DMS53 (cell line): ENCODE data around the gene ELAVL1.

Experiments used
- DNase-seq: peaks from one replicate; lab custom pipeline; 2025; lab: John Stamatoyannopoulos, UW

Gene ELAVL1

GRCh38 chr19:8021374-8021773 lies 15.9 kb upstream of the ELAVL1 start:
- DNase-seq: peak; percentile 11

GRCh38 chr19:8020681-8021080 lies 15.2 kb upstream of the ELAVL1 start:
- no peak for DNase-seq

- peak; percentile 58 for DNase-seq
Observed at GRCh38 chr19:8017808-8018207, 12.4 kb upstream of the ELAVL1 start.

GRCh38 chr19:8004723-8005513 lies 523 bp downstream of the ELAVL1 start:
- DNase-seq: peak; percentile 62

- no peak for DNase-seq
Observed at GRCh38 chr19:8004001-8004400, 1.4 kb downstream of the ELAVL1 start.

- DNase-seq: peak; percentile 80
Observed at GRCh38 chr19:8001995-8002849, 3.2 kb downstream of the ELAVL1 start.

- no peak for DNase-seq
Observed at GRCh38 chr19:8001651-8001994, 3.8 kb downstream of the ELAVL1 start.

- no peak for DNase-seq
Observed at GRCh38 chr19:8000298-8001038, 5.0 kb downstream of the ELAVL1 start.

- DNase-seq: no peak
Observed at GRCh38 chr19:7999376-7999775, 6.1 kb downstream of the ELAVL1 start.

GRCh38 chr19:7997809-7998480 lies 7.5 kb downstream of the ELAVL1 start:
- no peak for DNase-seq

GRCh38 chr19:7996883-7997282 lies 8.6 kb downstream of the ELAVL1 start:
- DNase-seq: no peak

- DNase-seq: no peak
Observed at GRCh38 chr19:7995810-7996158, 9.7 kb downstream of the ELAVL1 start.

GRCh38 chr19:7994928-7995809 lies 10.3 kb downstream of the ELAVL1 start:
- no peak for DNase-seq

GRCh38 chr19:7994114-7994513 lies 11.3 kb downstream of the ELAVL1 start:
- DNase-seq: no peak

GRCh38 chr19:7993560-7993959 lies 11.9 kb downstream of the ELAVL1 start:
- no peak for DNase-seq

- DNase-seq: no peak
Observed at GRCh38 chr19:7992575-7992974, 12.9 kb downstream of the ELAVL1 start.

- no peak for DNase-seq
Observed at GRCh38 chr19:7989071-7989575, 16.3 kb downstream of the ELAVL1 start.

- DNase-seq: no peak
Observed at GRCh38 chr19:7988307-7988706, 17.1 kb downstream of the ELAVL1 start.

GRCh38 chr19:7987114-7987768 lies 18.2 kb downstream of the ELAVL1 start:
- no peak for DNase-seq
